ENCODE results near the gene FADS6.

The FADS6 gene

GRCh38 chr17:74862919-74863318 lies 30.5 kb downstream of the FADS6 start:
- H3K27ac ChIP-seq: no peak overlapping the region
- TF ChIP-seq CTCF (IDR thresholded peaks at IDR 0.05): no peak
- H3K4me2 ChIP-seq (ENCODE audit: low read length): no peak overlapping the region

GRCh38 chr17:74862108-74862901 lies 31.1 kb downstream of the FADS6 start:
- Histone ChIP-seq H3K4me2 (ENCODE audit: low read length) (peak overlapping the region; percentile 17), H3K4me1 (no peaks in the 10 kb centered on the region), H3K9ac (no peak overlapping the region), H3K4me3 (ENCODE audit: low read depth, low read length) (no peak overlapping the region), H3K36me3 (ENCODE audit: control insufficient read depth, insufficient read depth, low read length) (no peaks in the 10 kb centered on the region), H2AFZ (no peak overlapping the region), H3K9me3 (ENCODE audit: control insufficient read depth, low read length) (no peaks in the 10 kb centered on the region), H3K27me3 (ENCODE audit: control insufficient read depth, insufficient read depth, low read length) (peaks cover 8% of the 10 kb centered on the region), H3K27ac (no peak overlapping the region), H3K79me2 (no peaks in the 10 kb centered on the region)
- TF ChIP-seq CTCF (IDR thresholded peaks at IDR 0.05): peak; percentile 56

More at GRCh38 chr17:74862919-74863318, 30.5 kb downstream of the FADS6 start:
- Histone ChIP-seq H3K36me3 (ENCODE audit: control insufficient read depth, insufficient read depth, low read length) (no peaks in the 10 kb centered on the region), H3K4me1 (no peaks in the 10 kb centered on the region), H3K9me3 (ENCODE audit: control insufficient read depth, low read length) (no peaks in the 10 kb centered on the region), H3K9ac (no peak overlapping the region), H3K27me3 (ENCODE audit: control insufficient read depth, insufficient read depth, low read length) (peaks cover 8% of the 10 kb centered on the region), H3K4me3 (ENCODE audit: low read depth, low read length) (no peak overlapping the region), H2AFZ (no peak overlapping the region), H3K79me2 (no peaks in the 10 kb centered on the region)

GRCh38 chr17:74861662-74862107 lies 31.7 kb downstream of the FADS6 start:
- Histone ChIP-seq H3K4me2 (ENCODE audit: low read length) (peak overlapping the region; percentile 17), H3K4me1 (no peaks in the 10 kb centered on the region), H3K36me3 (ENCODE audit: control insufficient read depth, insufficient read depth, low read length) (no peaks in the 10 kb centered on the region), H2AFZ (no peak overlapping the region), H3K79me2 (no peaks in the 10 kb centered on the region), H3K4me3 (ENCODE audit: low read depth, low read length) (no peak overlapping the region), H3K9me3 (ENCODE audit: control insufficient read depth, low read length) (no peaks in the 10 kb centered on the region), H3K9ac (no peak overlapping the region), H3K27me3 (ENCODE audit: control insufficient read depth, insufficient read depth, low read length) (peaks cover 8% of the 10 kb centered on the region), H3K27ac (no peak overlapping the region)
- TF ChIP-seq CTCF (IDR thresholded peaks at IDR 0.05): no peak

- no peaks in the 10 kb centered on the region for H3K4me1 ChIP-seq
- H3K27ac ChIP-seq: no peak overlapping the region
- peak overlapping the region; percentile 50 for H2AFZ ChIP-seq
- no peak for TF ChIP-seq CTCF (IDR thresholded peaks at IDR 0.05)
- no peaks in the 10 kb centered on the region for H3K36me3 ChIP-seq (ENCODE audit: control insufficient read depth, insufficient read depth, low read length)
- no peaks in the 10 kb centered on the region for H3K9me3 ChIP-seq (ENCODE audit: control insufficient read depth, low read length)
- peak overlapping the region; percentile 20 for H3K4me3 ChIP-seq (ENCODE audit: low read depth, low read length)
- peak overlapping the region; percentile 51 for H3K4me2 ChIP-seq (ENCODE audit: low read length)
- no peaks in the 10 kb centered on the region for H3K79me2 ChIP-seq
- peaks cover 8% of the 10 kb centered on the region for H3K27me3 ChIP-seq (ENCODE audit: control insufficient read depth, insufficient read depth, low read length)
- no peak overlapping the region for H3K9ac ChIP-seq
Measured at GRCh38 chr17:74860872-74861661, 32.4 kb downstream of the FADS6 start.
